Measurements from ENCODE around the gene CFAP74. TPM values are rescaled to one million over a fixed set of nuclear protein-coding genes. Genes with fewer than 3 reads are reported as not detected.
A peak's percentile ranks its signal among the peaks of the same experiment; 100 is the strongest.

CFAP74 gene
- total and polyA plus RNA-seq, 9 of the 15 experiments (the other 6 are each of a cell fraction or from before 2014, with no cell fraction given): 0.03 to 0.15 (median 0.05) TPM; not detected in 6

DNA sequence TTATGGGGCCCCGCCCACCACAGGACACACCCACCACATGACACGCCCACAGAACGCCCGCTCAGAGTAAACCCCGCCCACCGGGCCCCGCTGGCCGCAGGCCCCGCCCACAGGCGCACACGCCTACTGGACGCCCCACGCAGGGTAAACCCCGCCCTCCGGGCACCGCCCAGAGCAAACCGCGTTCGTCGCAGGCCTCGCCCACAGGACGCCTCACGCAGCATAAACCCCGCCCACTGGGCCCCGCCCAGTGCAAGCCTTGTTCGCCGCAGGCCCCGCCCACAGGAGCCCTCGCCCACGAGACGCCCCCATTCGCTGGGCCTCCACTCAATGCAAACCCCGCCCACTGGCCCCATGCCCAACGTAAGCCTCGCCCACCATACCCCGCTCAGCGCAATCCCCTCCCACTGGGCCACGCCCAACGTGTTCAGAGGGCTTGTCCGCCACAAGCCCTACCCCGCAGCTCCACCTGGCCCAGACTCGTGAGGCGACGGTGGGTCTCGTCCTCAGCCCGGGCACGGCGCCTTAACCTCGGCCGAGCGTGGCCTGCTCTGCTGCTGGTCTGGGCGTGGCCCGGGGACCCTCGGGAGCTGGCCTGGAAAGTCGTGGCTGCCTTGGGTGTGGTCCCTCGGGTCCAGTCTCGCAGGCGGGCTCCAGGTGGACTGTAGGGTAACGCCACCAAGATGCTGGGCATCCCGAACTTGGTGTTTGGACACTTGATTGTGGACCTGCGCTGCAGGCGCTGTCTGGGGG lies 84.1 kb downstream of the CFAP74 start (continued):
- TF ChIP-seq, protein P1, sequence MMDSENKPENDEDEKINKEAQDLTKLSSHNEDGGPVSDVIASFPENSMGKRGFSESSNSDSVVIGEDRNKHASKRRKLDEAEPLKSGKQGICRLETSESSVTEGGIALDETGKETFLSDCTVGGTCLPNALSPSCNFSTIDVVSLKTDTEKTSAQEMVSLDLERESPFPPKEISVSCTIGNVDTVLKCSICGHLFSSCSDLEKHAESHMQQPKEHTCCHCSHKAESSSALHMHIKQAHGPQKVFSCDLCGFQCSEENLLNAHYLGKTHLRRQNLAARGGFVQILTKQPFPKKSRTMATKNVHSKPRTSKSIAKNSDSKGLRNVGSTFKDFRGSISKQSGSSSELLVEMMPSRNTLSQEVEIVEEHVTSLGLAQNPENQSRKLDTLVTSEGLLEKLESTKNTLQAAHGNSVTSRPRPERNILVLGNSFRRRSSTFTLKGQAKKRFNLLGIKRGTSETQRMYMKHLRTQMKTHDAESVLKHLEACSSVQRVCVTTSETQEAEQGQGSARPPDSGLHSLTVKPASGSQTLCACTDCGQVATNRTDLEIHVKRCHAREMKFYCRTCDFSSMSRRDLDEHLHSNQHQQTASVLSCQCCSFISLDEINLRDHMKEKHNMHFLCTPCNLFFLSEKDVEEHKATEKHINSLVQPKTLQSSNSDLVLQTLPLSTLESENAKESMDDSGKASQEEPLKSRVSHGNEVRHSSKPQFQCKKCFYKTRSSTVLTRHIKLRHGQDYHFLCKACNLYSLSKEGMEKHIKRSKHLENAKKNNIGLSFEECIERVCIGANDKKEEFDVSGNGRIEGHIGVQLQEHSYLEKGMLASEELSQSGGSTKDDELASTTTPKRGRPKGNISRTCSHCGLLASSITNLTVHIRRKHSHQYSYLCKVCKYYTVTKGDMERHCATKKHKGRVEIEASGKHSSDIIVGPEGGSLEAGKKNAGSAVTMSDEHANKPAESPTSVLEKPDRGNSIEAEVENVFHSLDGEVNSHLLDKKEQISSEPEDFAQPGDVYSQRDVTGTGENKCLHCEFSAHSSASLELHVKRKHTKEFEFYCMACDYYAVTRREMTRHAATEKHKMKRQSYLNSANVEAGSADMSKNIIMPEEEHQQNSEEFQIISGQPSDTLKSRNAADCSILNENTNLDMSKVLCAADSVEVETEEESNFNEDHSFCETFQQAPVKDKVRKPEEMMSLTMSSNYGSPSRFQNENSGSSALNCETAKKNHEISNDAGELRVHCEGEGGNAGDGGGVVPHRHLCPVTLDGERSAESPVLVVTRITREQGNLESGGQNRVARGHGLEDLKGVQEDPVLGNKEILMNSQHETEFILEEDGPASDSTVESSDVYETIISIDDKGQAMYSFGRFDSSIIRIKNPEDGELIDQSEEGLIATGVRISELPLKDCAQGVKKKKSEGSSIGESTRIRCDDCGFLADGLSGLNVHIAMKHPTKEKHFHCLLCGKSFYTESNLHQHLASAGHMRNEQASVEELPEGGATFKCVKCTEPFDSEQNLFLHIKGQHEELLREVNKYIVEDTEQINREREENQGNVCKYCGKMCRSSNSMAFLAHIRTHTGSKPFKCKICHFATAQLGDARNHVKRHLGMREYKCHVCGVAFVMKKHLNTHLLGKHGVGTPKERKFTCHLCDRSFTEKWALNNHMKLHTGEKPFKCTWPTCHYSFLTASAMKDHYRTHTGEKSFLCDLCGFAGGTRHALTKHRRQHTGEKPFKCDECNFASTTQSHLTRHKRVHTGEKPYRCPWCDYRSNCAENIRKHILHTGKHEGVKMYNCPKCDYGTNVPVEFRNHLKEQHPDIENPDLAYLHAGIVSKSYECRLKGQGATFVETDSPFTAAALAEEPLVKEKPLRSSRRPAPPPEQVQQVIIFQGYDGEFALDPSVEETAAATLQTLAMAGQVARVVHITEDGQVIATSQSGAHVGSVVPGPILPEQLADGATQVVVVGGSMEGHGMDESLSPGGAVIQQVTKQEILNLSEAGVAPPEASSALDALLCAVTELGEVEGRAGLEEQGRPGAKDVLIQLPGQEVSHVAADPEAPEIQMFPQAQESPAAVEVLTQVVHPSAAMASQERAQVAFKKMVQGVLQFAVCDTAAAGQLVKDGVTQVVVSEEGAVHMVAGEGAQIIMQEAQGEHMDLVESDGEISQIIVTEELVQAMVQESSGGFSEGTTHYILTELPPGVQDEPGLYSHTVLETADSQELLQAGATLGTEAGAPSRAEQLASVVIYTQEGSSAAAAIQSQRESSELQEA (IDR thresholded peaks at IDR 0.05; ENCODE audit: low read depth): no peak
- TF ChIP-seq ZNF24 (IDR thresholded peaks at IDR 0.05) (no peak), ZFX (CRISPR knock-in tag; IDR thresholded peaks at IDR 0.05) (no peak), SREBF1 (IDR thresholded peaks at IDR 0.05; ENCODE audit: borderline replicate concordance, low read depth, low read length) (no peak), SMARCB1 (IDR thresholded peaks at IDR 0.05; ENCODE audit: insufficient read length, low read depth) (no peak), XRCC5 (IDR thresholded peaks at IDR 0.05; ENCODE audit: low read depth, low read length) (peak; percentile 51), BDP1 (IDR thresholded peaks at IDR 0.05; ENCODE audit: insufficient read depth, insufficient read length) (no peak), SOX6 (IDR thresholded peaks at IDR 0.05) (no peak), SMAD4 (CRISPR knock-in tag; conservative IDR thresholded peaks at IDR 0.05) (no peak), FOXP4 (CRISPR knock-in tag; IDR thresholded peaks at IDR 0.05; ENCODE audit: borderline replicate concordance) (no peak), MTF1 (CRISPR knock-in tag; IDR thresholded peaks at IDR 0.05; ENCODE audit: borderline replicate concordance) (no peak), MYBL2 (IDR thresholded peaks at IDR 0.05; ENCODE audit: low read depth) (no peak), MYBL2 (CRISPR knock-in tag; IDR thresholded peaks at IDR 0.05; ENCODE audit: borderline replicate concordance) (no peak)
- TF ChIP-seq, protein P2, sequence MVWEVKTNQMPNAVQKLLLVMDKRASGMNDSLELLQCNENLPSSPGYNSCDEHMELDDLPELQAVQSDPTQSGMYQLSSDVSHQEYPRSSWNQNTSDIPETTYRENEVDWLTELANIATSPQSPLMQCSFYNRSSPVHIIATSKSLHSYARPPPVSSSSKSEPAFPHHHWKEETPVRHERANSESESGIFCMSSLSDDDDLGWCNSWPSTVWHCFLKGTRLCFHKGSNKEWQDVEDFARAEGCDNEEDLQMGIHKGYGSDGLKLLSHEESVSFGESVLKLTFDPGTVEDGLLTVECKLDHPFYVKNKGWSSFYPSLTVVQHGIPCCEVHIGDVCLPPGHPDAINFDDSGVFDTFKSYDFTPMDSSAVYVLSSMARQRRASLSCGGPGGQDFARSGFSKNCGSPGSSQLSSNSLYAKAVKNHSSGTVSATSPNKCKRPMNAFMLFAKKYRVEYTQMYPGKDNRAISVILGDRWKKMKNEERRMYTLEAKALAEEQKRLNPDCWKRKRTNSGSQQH (CRISPR knock-in tag; IDR thresholded peaks at IDR 0.05): no peak
